ENCODE data around the gene FAM241A. TPM values are rescaled to one million over a fixed set of nuclear protein-coding genes. Genes with fewer than 3 reads are reported as not detected.

The FAM241A gene
- polyA plus RNA-seq, 3 donors = 1.8 to 5.5 (median 4.8) TPM

DNA sequence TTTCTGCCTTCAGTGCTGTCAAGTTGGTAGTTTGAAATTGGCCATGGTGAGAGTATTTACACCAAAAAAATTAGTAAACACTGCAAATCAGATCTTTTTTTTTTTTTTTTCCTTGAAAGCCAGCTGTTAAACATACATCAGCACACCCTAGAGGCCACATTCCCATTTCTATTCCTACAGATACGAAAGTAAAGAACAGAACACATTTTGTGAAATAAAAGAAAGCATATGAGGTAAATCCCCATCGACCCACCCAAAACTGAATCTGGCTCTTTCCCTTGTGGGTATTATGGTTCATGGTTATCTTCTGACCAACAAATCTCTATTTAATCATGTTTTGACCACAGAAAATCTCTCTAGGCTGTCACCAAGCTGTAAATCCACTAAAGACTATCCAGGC, 44.5 kb downstream of the FAM241A start:
- no peaks in the 10 kb centered on the region for H4K20me1 ChIP-seq (ENCODE audit: insufficient read depth, low read length)
- Mint-ChIP-seq H3K27ac (no peak overlapping the region), H3K4me3 (no peak overlapping the region), H3K9me3 (no peaks in the 10 kb centered on the region), H3K4me1 (peaks cover 21% of the 10 kb centered on the region), H3K27me3 (ENCODE audit: low read depth in 3 of 3) (no peaks in the 10 kb centered on the region), H3K36me3 (peaks cover 12 to 13% of the 10 kb centered on the region in 2 donors)
- TF ChIP-seq, protein P1, sequence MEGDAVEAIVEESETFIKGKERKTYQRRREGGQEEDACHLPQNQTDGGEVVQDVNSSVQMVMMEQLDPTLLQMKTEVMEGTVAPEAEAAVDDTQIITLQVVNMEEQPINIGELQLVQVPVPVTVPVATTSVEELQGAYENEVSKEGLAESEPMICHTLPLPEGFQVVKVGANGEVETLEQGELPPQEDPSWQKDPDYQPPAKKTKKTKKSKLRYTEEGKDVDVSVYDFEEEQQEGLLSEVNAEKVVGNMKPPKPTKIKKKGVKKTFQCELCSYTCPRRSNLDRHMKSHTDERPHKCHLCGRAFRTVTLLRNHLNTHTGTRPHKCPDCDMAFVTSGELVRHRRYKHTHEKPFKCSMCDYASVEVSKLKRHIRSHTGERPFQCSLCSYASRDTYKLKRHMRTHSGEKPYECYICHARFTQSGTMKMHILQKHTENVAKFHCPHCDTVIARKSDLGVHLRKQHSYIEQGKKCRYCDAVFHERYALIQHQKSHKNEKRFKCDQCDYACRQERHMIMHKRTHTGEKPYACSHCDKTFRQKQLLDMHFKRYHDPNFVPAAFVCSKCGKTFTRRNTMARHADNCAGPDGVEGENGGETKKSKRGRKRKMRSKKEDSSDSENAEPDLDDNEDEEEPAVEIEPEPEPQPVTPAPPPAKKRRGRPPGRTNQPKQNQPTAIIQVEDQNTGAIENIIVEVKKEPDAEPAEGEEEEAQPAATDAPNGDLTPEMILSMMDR (IDR thresholded peaks at IDR 0.05) = no peak
- H3K36me3 ChIP-seq (replicated peaks in 1 of 2; ENCODE audit: control insufficient read depth in 1 of 2, insufficient read depth in 2 of 2, low read length in 2 of 2) = no peaks in the 10 kb centered on the region
- H2AFZ ChIP-seq (ENCODE audit: insufficient read depth, low read depth, low read length, poor library complexity, severe bottlenecking) = no peak overlapping the region
- intact Hi-C loops (cut with micrococcal nuclease) = no loop called here
- H3K9ac ChIP-seq (ENCODE audit: insufficient read depth, low read length, poor library complexity, severe bottlenecking) = no peak overlapping the region
- H3K79me2 ChIP-seq (ENCODE audit: insufficient read depth, low read length) = no peaks in the 10 kb centered on the region
- H3K4me3 ChIP-seq (replicated peaks in 1 of 3; ENCODE audit: low read depth in 2 of 3, low read length in 3 of 3) = no peak overlapping the region
- WGBS (ENCODE audit: insufficient coverage) = no CpG with 5 or more reads among the region's 2 CpGs
- no peak overlapping the region for H3K4me2 ChIP-seq (replicated peaks; ENCODE audit: extremely low read depth, low read length, poor library complexity, severe bottlenecking)
- DNase-seq = no peak
- H3K9me3 ChIP-seq (replicated peaks in 1 of 2; ENCODE audit: control insufficient read depth in 1 of 2, insufficient read depth in 1 of 2, low read length in 2 of 2) = no peaks in the 10 kb centered on the region
- H3K27me3 ChIP-seq (ENCODE audit: control insufficient read depth in 2 of 2, insufficient read depth in 2 of 2, low read length in 2 of 2) = no peaks in the 10 kb centered on the region
- H3K4me1 ChIP-seq (ENCODE audit: control insufficient read depth in 1 of 2, insufficient read depth in 2 of 2, low read length in 2 of 2) = peaks cover 16 to 17% of the 10 kb centered on the region in 2 donors
- no peak overlapping the region for H3K27ac ChIP-seq (ENCODE audit: low read depth in 1 of 2, low read length in 2 of 2)

DNA sequence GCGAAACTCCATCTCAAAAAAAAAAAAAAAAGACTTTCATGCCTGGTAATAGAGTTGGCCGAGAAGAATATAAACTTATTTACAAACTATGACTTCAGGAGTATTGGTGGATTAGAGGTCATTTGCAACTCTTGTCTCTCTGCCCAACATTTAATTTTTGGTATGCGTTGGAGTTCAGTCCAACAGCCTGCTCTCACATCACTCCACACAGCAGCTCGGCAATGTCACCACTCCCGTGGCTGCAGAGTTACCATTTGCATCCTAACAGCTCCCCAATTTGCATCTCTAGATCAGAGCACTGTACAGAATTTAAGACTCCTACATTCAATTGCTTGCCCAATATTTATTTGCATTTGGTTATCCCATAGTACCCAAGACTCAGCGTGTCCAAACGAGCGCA, 45.4 kb downstream of the FAM241A start:
- 96% methylated on average over 6 of the region's 8 CpGs for WGBS (ENCODE audit: insufficient coverage)
- Mint-ChIP-seq H3K36me3 (peaks cover 12 to 14% of the 10 kb centered on the region in 2 donors), H3K4me1 (peaks cover 16% of the 10 kb centered on the region), H3K27me3 (ENCODE audit: low read depth in 3 of 3) (no peaks in the 10 kb centered on the region), H3K4me3 (no peak overlapping the region), H3K27ac (no peak overlapping the region), H3K9me3 (no peaks in the 10 kb centered on the region)
- Histone ChIP-seq H3K79me2 (ENCODE audit: insufficient read depth, low read length) (no peaks in the 10 kb centered on the region), H4K20me1 (ENCODE audit: insufficient read depth, low read length) (no peaks in the 10 kb centered on the region), H3K36me3 (replicated peaks in 1 of 2; ENCODE audit: control insufficient read depth in 1 of 2, insufficient read depth in 2 of 2, low read length in 2 of 2) (no peaks in the 10 kb centered on the region), H3K4me2 (replicated peaks; ENCODE audit: extremely low read depth, low read length, poor library complexity, severe bottlenecking) (no peak overlapping the region), H2AFZ (ENCODE audit: insufficient read depth, low read depth, low read length, poor library complexity, severe bottlenecking) (no peak overlapping the region), H3K27me3 (ENCODE audit: control insufficient read depth in 2 of 2, insufficient read depth in 2 of 2, low read length in 2 of 2) (no peaks in the 10 kb centered on the region), H3K9ac (ENCODE audit: insufficient read depth, low read length, poor library complexity, severe bottlenecking) (no peak overlapping the region), H3K27ac (ENCODE audit: low read depth in 1 of 2, low read length in 2 of 2) (no peak overlapping the region), H3K4me1 (ENCODE audit: control insufficient read depth in 1 of 2, insufficient read depth in 2 of 2, low read length in 2 of 2) (peaks cover 11% of the 10 kb centered on the region in 2 donors), H3K4me3 (replicated peaks in 1 of 3; ENCODE audit: low read depth in 2 of 3, low read length in 3 of 3) (no peak overlapping the region), H3K9me3 (replicated peaks in 1 of 2; ENCODE audit: control insufficient read depth in 1 of 2, insufficient read depth in 1 of 2, low read length in 2 of 2) (no peaks in the 10 kb centered on the region)
- TF ChIP-seq, protein P1 (IDR thresholded peaks at IDR 0.05) = no peak
- DNase-seq = no peak
- intact Hi-C loops (cut with micrococcal nuclease) = no loop called here

Data from CD14-positive monocyte (primary cell).